Loucy (cell line): Measurements from ENCODE around the gene LRSAM1.

Source experiments
- H2AFZ ChIP-seq: fragments of 200-600 bp; sonication (generic); 2 replicates; pipeline ENCODE4 v1.6.0; 2016; ENCODE audit warnings: antibody characterized with exemption, mild to moderate bottlenecking, low read length, moderate library complexity
- H3F3A ChIP-seq: fragments of 200-600 bp; 2 replicates; pipeline ENCODE4 v1.6.0; 2016; ENCODE audit warnings: antibody characterized with exemption, low read depth, mild to moderate bottlenecking
- H3K27me3 ChIP-seq: fragments of 200-600 bp; sonication (generic); 2 replicates; pipeline ENCODE4 v1.6.1; 2014; ENCODE audit warnings: low read length, mild to moderate bottlenecking; ENCODE audit not compliant: insufficient read depth, poor library complexity, severe bottlenecking
- H3K36me3 ChIP-seq: fragments of 200-600 bp; sonication (generic); 2 replicates; pipeline ENCODE4 v1.6.1; 2016; ENCODE audit warnings: low read length; ENCODE audit not compliant: insufficient read depth
- H3K4me1 ChIP-seq: fragments of 200-600 bp; sonication (generic); 2 replicates; pipeline ENCODE4 v1.5.1; 2014; ENCODE audit warnings: low read length, mild to moderate bottlenecking; ENCODE audit not compliant: insufficient read depth, poor library complexity, severe bottlenecking
- H3K4me2 ChIP-seq: fragments of 200-600 bp; sonication (generic); 2 replicates; pipeline ENCODE4 v1.6.0; 2014; ENCODE audit warnings: antibody characterized with exemption, low read length, low read depth, mild to moderate bottlenecking; ENCODE audit not compliant: poor library complexity, severe bottlenecking
- H3K4me3 ChIP-seq: fragments of 200-600 bp; sonication (generic); 2 replicates; pipeline ENCODE4 v1.5.1; 2014; ENCODE audit warnings: low read length, mild to moderate bottlenecking, mixed read lengths; ENCODE audit not compliant: poor library complexity, severe bottlenecking
- H3K79me2 ChIP-seq: fragments of 200-600 bp; sonication (generic); 2 replicates; pipeline ENCODE4 v1.6.1; 2014; ENCODE audit warnings: low read length; ENCODE audit not compliant: insufficient read depth
- H3K9ac ChIP-seq: fragments of 200-600 bp; sonication (generic); 2 replicates; pipeline ENCODE4 v1.6.0; 2014; ENCODE audit warnings: mild to moderate bottlenecking, low read depth, low read length, moderate library complexity; ENCODE audit not compliant: poor library complexity, severe bottlenecking
- H3K9me2 ChIP-seq: fragments of 200-600 bp; sonication (generic); replicated peaks from 2 replicates; pipeline ENCODE4 v1.6.1; 2016; ENCODE audit warnings: low read depth, low read length, mixed read lengths
- H3K9me3 ChIP-seq: fragments of 200-600 bp; sonication (generic); 2 replicates; pipeline ENCODE4 v1.6.1; 2014; ENCODE audit warnings: mild to moderate bottlenecking, antibody characterized with exemption, low read length, low read depth; ENCODE audit not compliant: insufficient read depth
- H4K20me1 ChIP-seq: fragments of 200-600 bp; sonication (generic); 2 replicates; pipeline ENCODE4 v1.6.0; 2014; ENCODE audit warnings: antibody characterized with exemption, low read length, mild to moderate bottlenecking; ENCODE audit not compliant: insufficient read depth, poor library complexity, severe bottlenecking
- EZH2phosphoT487 ChIP-seq: fragments of 200-600 bp; IDR thresholded peaks from 2 replicates; pipeline ENCODE4 v1.6.1; 2018; ENCODE audit warnings: antibody characterized with exemption, mild to moderate bottlenecking, moderate library complexity, borderline replicate concordance
- TF ChIP-seq, protein P1 (sequence below): fragments of 200-600 bp; sonication (generic); conservative IDR thresholded peaks from 2 replicates; pipeline ENCODE4 v1.5.1; 2014; ENCODE audit warnings: mild to moderate bottlenecking, antibody characterized with exemption, low read length

The LRSAM1 gene

DNA sequence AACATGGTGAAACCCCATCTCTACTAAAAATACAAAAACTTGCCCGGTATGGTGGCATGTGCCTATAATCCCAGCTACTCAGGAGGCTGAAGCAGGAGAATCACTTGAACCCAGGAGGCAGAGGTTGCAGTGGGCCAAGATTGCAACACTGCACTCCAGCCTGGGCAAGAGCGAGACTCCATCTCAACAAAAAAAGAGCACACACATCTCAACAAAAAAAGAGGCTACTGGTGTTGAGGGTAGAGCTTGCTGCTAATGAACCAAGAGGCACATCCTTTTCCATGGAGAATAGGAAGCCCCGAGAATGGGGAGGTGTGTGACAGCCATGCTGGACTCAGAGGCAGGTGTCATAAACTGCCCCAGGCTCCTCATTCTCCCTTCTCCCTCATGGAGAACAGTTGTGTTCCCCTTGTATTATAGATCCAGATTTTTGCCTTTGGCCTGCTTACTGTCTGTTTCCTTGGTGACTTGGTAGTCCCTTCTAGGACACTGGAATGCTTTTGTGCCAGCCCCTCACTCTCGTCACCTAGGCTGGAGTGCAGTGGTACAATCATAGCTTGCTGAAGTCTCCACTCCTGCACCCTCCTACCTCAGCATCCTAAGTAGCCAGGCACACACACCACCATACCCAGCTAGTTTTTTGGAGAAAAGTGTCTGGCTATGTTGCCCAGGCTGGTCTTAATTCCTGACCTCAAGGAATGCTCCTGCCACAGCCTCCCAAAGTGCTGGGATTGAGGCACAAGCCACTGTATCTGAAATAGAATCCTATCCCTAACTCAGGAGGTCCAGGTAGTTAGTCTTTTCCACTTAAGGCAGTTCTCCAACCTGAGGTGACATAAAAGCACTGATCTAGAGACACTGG is 5.2 kb upstream of the LRSAM1 start:
- H3K4me2 ChIP-seq = no peak overlapping the region
- peaks cover 18% of the 10 kb centered on the region; the same call in 1 of the 2 replicates for H3F3A ChIP-seq
- H3K9me3 ChIP-seq = no peaks in the 10 kb centered on the region
- no peak overlapping the region for H3K9ac ChIP-seq
- no peaks in the 10 kb centered on the region for H3K9me2 ChIP-seq
- peaks cover 44% of the 10 kb centered on the region for H3K79me2 ChIP-seq
- peaks cover 8% of the 10 kb centered on the region for H3K27me3 ChIP-seq
- H4K20me1 ChIP-seq = peaks cover 39% of the 10 kb centered on the region
- peaks cover 28% of the 10 kb centered on the region for H3K4me1 ChIP-seq
- peaks cover 60% of the 10 kb centered on the region for H3K36me3 ChIP-seq
- H2AFZ ChIP-seq = no peak overlapping the region
- H3K4me3 ChIP-seq = no peak overlapping the region
- no peak for TF ChIP-seq EZH2phosphoT487

DNA sequence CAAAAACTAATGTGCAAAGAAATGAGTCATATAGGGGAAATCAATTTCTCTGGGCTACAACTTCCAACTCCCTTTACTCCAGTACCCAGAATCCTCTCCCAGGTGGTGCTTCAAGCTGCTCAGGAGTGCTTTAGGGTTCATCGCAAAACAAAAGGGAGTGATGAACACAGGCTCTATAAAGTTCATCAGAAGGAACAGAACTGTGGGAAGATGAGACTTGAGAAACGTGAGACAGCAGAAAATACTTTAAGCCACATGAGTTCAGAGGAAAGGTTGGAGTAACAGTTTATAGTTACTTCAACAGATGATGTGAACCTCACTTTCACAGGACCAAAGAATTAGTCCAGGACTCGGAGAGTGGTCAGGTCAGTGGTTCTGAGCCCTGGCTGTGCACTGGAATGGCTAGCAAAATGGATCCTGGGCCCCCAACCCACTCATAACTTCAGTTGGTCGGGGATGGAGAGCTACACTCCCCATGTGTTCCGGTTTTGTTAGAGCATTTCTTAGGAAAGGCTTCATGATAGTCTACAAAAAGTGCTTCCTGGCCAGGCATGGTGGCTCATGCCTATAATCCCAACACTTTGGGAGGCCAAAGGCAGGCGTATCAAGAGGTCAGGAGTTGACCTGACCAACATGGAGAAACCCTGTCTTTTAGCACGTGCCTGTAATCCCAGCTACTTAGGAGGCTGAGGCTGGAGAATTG is 4.4 kb upstream of the LRSAM1 start:
- peaks cover 18% of the 10 kb centered on the region; the same call in 1 of the 2 replicates for H3F3A ChIP-seq
- H3K9ac ChIP-seq = no peak overlapping the region
- no peak overlapping the region for H3K4me2 ChIP-seq
- no peaks in the 10 kb centered on the region for H3K9me2 ChIP-seq
- H3K27me3 ChIP-seq = peaks cover 9% of the 10 kb centered on the region
- H2AFZ ChIP-seq = no peak overlapping the region
- no peak for TF ChIP-seq EZH2phosphoT487
- H3K79me2 ChIP-seq = peaks cover 48% of the 10 kb centered on the region
- peaks cover 28% of the 10 kb centered on the region for H3K4me1 ChIP-seq
- peaks cover 57% of the 10 kb centered on the region for H3K36me3 ChIP-seq
- peaks cover 39% of the 10 kb centered on the region for H4K20me1 ChIP-seq
- no peak overlapping the region for H3K4me3 ChIP-seq
- no peaks in the 10 kb centered on the region for H3K9me3 ChIP-seq

DNA sequence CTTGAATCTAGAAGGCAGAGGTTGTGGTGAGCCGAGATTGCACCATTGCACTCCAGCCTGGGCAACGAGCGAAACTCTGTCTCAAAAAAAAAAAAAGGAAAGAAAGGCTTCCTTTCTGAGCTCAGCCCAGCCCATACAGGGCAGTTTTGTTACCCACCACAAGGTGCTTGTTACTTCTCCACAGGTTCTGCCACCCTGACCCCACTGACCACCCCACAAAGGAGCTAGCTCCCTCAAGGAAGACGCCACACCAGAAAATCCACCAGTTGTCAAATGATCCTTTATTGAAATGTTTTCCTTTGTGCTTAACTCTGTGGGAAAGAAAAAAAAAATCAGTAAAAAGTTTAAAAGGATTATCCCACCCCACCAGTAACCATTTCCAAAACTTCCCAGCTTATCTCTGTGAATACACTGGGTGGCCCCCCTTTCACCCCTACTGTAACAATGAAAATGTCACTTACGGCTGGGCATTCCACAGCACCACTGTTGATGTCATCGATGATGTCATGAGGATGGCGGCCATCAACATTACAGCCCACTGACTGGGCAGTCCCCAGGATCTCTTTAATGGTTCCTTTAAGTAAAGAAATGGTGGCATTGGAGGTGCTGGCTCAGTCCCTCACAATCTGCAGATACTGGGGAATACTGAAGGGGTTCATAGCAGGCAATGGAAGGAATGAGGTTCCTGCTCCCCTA is 3.7 kb upstream of the LRSAM1 start:
- Histone ChIP-seq H3K9me3 (no peaks in the 10 kb centered on the region), H3K79me2 (peaks cover 51% of the 10 kb centered on the region), H4K20me1 (peaks cover 39% of the 10 kb centered on the region), H3K9me2 (no peaks in the 10 kb centered on the region), H3K36me3 (peaks cover 57% of the 10 kb centered on the region), H3F3A (peaks cover 18% of the 10 kb centered on the region; the same call in 1 of the 2 replicates), H3K4me3 (peak overlapping the region; percentile 98), H3K4me1 (peaks cover 31% of the 10 kb centered on the region), H3K4me2 (peak overlapping the region; percentile 99), H2AFZ (no peak overlapping the region), H3K27me3 (peaks cover 9% of the 10 kb centered on the region), H3K9ac (no peak overlapping the region)
- TF ChIP-seq, protein P1, sequence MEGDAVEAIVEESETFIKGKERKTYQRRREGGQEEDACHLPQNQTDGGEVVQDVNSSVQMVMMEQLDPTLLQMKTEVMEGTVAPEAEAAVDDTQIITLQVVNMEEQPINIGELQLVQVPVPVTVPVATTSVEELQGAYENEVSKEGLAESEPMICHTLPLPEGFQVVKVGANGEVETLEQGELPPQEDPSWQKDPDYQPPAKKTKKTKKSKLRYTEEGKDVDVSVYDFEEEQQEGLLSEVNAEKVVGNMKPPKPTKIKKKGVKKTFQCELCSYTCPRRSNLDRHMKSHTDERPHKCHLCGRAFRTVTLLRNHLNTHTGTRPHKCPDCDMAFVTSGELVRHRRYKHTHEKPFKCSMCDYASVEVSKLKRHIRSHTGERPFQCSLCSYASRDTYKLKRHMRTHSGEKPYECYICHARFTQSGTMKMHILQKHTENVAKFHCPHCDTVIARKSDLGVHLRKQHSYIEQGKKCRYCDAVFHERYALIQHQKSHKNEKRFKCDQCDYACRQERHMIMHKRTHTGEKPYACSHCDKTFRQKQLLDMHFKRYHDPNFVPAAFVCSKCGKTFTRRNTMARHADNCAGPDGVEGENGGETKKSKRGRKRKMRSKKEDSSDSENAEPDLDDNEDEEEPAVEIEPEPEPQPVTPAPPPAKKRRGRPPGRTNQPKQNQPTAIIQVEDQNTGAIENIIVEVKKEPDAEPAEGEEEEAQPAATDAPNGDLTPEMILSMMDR = no peak
- no peak for TF ChIP-seq EZH2phosphoT487
